Mesenchymal stem cell (in vitro differentiated cells and primary cell): Measurements from ENCODE around the gene TOM1L1.

ENCODE experiments used
- DNase-seq: peaks from one replicate; pipeline ENCODE4 v3.0.0-alpha.2; 2013
- H2AFZ ChIP-seq: one replicate; pipeline ENCODE4 v1.6.1; 2013; ENCODE audit warnings: low read depth, mild to moderate bottlenecking, control low read depth, inconsistent platforms, low read length, moderate library complexity
- H2AK5ac ChIP-seq: 2 replicates; pipeline ENCODE4 v1.6.1; 2013; ENCODE audit warnings: low read length, moderate library complexity, mild to moderate bottlenecking, inconsistent platforms; ENCODE audit not compliant: severe bottlenecking
- H2BK120ac ChIP-seq: one replicate; pipeline ENCODE4 v1.6.1; 2013; ENCODE audit warnings: low read depth, mild to moderate bottlenecking, inconsistent platforms, low read length, moderate library complexity
- H2BK12ac ChIP-seq, 2 experiments: one replicate each; pipeline ENCODE4 v1.6.1; 2013; ENCODE audit warnings: inconsistent platforms in 2 of 2, low read length in 2 of 2, mild to moderate bottlenecking in 2 of 2, moderate library complexity in 2 of 2, control low read depth in 1 of 2
- H2BK15ac ChIP-seq: one replicate; pipeline ENCODE4 v1.6.1; 2013; ENCODE audit warnings: mild to moderate bottlenecking, low read depth, inconsistent platforms; ENCODE audit not compliant: poor library complexity, severe bottlenecking
- H2BK5ac ChIP-seq: 2 replicates; pipeline ENCODE4 v1.6.1; 2013; ENCODE audit warnings: low read depth, mild to moderate bottlenecking, low read length, control low read depth, inconsistent platforms; ENCODE audit not compliant: poor library complexity, severe bottlenecking
- H3K14ac ChIP-seq, 2 experiments: one replicate each; pipeline ENCODE4 v1.6.1; 2013; ENCODE audit warnings: inconsistent platforms in 2 of 2, low read length in 2 of 2, control low read depth in 1 of 2, mild to moderate bottlenecking in 1 of 2, moderate library complexity in 1 of 2
- H3K18ac ChIP-seq, 2 experiments: one replicate each; pipeline ENCODE4 v1.6.1; 2013; ENCODE audit warnings: inconsistent platforms in 2 of 2, low read length in 2 of 2, control low read depth in 1 of 2, low read depth in 1 of 2, mild to moderate bottlenecking in 1 of 2
- H3K23ac ChIP-seq, 2 experiments: one replicate each; pipeline ENCODE4 v1.6.1; 2013; ENCODE audit warnings: inconsistent platforms in 2 of 2, low read length in 2 of 2, mild to moderate bottlenecking in 2 of 2, moderate library complexity in 2 of 2, control low read depth in 1 of 2
- H3K27ac ChIP-seq: 2 replicates; pipeline ENCODE4 v1.5.1; 2013; ENCODE audit warnings: mild to moderate bottlenecking, moderate library complexity, low read length, control low read depth, inconsistent platforms; ENCODE audit not compliant: poor library complexity, severe bottlenecking
- H3K27me3 ChIP-seq, 2 experiments: 2 replicates each; pipeline versions ENCODE4 v1.6.1 to v1.7.0; 2013; ENCODE audit warnings: low read length in 2 of 2, mild to moderate bottlenecking in 2 of 2, moderate library complexity in 2 of 2, control low read depth in 1 of 2, inconsistent platforms in 1 of 2; ENCODE audit not compliant: control insufficient read depth in 1 of 2, insufficient read depth in 1 of 2
- H3K36me3 ChIP-seq, 2 experiments: 2 replicates each; pipeline versions ENCODE4 v1.6.1 to v1.7.0; 2013; ENCODE audit warnings: low read length in 2 of 2, control low read depth in 1 of 2, inconsistent platforms in 1 of 2, low read depth in 1 of 2, mild to moderate bottlenecking in 1 of 2; ENCODE audit not compliant: insufficient read depth in 2 of 2, control insufficient read depth in 1 of 2
- H3K4ac ChIP-seq, 2 experiments: one replicate each; pipeline ENCODE4 v1.6.1; 2013; ENCODE audit warnings: inconsistent platforms in 2 of 2, low read length in 2 of 2, mild to moderate bottlenecking in 2 of 2, moderate library complexity in 2 of 2, control low read depth in 1 of 2, low read depth in 1 of 2
- H3K4me1 ChIP-seq: 2 replicates; pipeline ENCODE4 v1.6.1; 2013; ENCODE audit warnings: low read depth, low read length, control low read depth; ENCODE audit not compliant: control insufficient read depth, insufficient read depth
- H3K4me2 ChIP-seq: 2 replicates; pipeline ENCODE4 v1.6.1; 2013; ENCODE audit warnings: low read length, mild to moderate bottlenecking, inconsistent platforms; ENCODE audit not compliant: poor library complexity, severe bottlenecking
- H3K4me3 ChIP-seq, 2 experiments: 2 replicates each; pipeline versions ENCODE4 v1.5.1 to v1.7.0; 2013; ENCODE audit warnings: low read length in 2 of 2, mild to moderate bottlenecking in 2 of 2, control low read depth in 1 of 2, low read depth in 1 of 2; ENCODE audit not compliant: insufficient read depth in 1 of 2
- H3K79me1 ChIP-seq: replicated peaks from 2 replicates; pipeline ENCODE4 v1.6.1; 2013; ENCODE audit warnings: mild to moderate bottlenecking, control low read depth, low read length, inconsistent platforms; ENCODE audit not compliant: poor library complexity, severe bottlenecking
- H3K9ac ChIP-seq: 2 replicates; pipeline ENCODE4 v1.7.0; 2013; ENCODE audit warnings: mild to moderate bottlenecking, low read length, moderate library complexity
- H3K9me3 ChIP-seq: 2 replicates; pipeline ENCODE4 v1.7.0; 2013; ENCODE audit warnings: mild to moderate bottlenecking, low read length; ENCODE audit not compliant: control insufficient read depth
- H4K8ac ChIP-seq: one replicate; pipeline ENCODE4 v1.6.1; 2013; ENCODE audit warnings: inconsistent platforms, mild to moderate bottlenecking, low read length, moderate library complexity
- H4K91ac ChIP-seq: one replicate; pipeline ENCODE4 v1.6.1; 2013; ENCODE audit warnings: mild to moderate bottlenecking, low read length, inconsistent platforms
- WGBS: methylation state at CpG from one replicate; pipeline ENCODE4 v1.1.7; 2013; ENCODE audit warnings: mixed read lengths; 5-methylcytosine and 5-hydroxymethylcytosine counted together

TOM1L1 gene

DNA sequence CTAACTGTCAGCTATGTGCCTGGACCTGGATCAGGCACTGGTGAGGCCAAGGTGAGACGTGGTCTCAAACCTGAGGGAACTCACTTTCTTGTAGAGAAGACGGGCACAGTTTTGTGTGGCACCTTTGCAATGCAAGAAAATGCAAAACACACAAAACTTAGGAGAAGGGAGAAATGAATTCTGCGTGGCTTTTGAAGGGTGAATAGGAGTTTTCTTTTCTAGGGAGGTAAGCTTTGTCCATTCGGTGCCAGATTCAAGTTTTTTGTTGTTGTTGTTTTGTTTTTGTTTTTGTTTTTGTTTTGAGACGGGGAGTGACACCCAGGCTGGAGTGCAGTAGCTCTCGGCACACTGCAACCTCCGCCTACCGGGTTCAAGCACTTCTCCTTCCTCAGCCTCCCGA, 1.4 kb downstream of the TOM1L1 start:
- no peak overlapping the region for H2AFZ ChIP-seq
- peaks cover 13% of the 10 kb centered on the region for H3K79me1 ChIP-seq
- H3K18ac ChIP-seq: no peak overlapping the region
- H2BK120ac ChIP-seq: no peak overlapping the region
- DNase-seq: no peak
- no peak overlapping the region for H2BK5ac ChIP-seq
- no peak overlapping the region for H3K14ac ChIP-seq
- no peak overlapping the region for H3K23ac ChIP-seq
- H3K27me3 ChIP-seq: peaks cover 0 to 29% of the 10 kb centered on the region in 2 experiments
- H4K91ac ChIP-seq: no peak overlapping the region
- H3K9ac ChIP-seq: no peak overlapping the region
- H3K4me2 ChIP-seq: peak overlapping the region; percentile 90
- H3K4me3 ChIP-seq: no peak overlapping the region
- H3K4me1 ChIP-seq: peaks cover 14% of the 10 kb centered on the region
- no peak overlapping the region for H3K4ac ChIP-seq
- 97% methylated on average over 9 of the region's 9 CpGs for WGBS
- no peaks in the 10 kb centered on the region for H3K9me3 ChIP-seq
- no peak overlapping the region for H2BK15ac ChIP-seq
- H4K8ac ChIP-seq: peak overlapping the region; percentile 39
- peak overlapping the region; percentile 99 for H2AK5ac ChIP-seq
- no peak overlapping the region for H3K27ac ChIP-seq
- H3K36me3 ChIP-seq: peaks cover 0 to 9% of the 10 kb centered on the region in 2 experiments
- H2BK12ac ChIP-seq: no peak overlapping the region

DNA sequence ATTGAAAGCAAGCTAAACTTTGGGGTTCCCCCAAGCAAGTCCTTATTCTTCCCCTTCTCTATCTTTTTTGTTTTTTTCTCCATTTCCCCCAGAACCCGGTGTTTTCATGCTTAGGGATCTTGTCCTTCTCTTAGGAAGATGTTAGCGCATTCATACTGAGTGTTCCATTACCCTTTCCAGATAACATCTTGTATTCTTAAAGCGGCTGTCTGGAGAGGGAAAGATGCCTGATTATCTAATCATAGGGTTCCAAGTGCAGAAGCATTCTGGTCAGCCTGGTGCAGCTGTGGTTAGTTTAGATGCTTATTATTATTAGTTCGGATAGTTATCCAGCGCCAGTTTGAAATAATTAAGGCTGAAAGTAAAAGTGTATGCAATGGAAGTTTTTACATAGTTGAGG, 2.0 kb downstream of the TOM1L1 start:
- no peak overlapping the region for H2AFZ ChIP-seq
- H4K8ac ChIP-seq: no peak overlapping the region
- no peak overlapping the region for H2BK12ac ChIP-seq
- no peak overlapping the region for H2BK120ac ChIP-seq
- H3K27ac ChIP-seq: peak overlapping the region; percentile 3
- no peak overlapping the region for H3K9ac ChIP-seq
- H3K79me1 ChIP-seq: peaks cover 16% of the 10 kb centered on the region
- no peak for DNase-seq
- H2AK5ac ChIP-seq: no peak overlapping the region
- peaks cover 0 to 28% of the 10 kb centered on the region in 2 experiments for H3K27me3 ChIP-seq
- no peak overlapping the region for H3K4ac ChIP-seq
- no peak overlapping the region for H2BK5ac ChIP-seq
- no peak overlapping the region for H3K4me2 ChIP-seq
- no peak overlapping the region for H4K91ac ChIP-seq
- peaks cover 0 to 9% of the 10 kb centered on the region in 2 experiments for H3K36me3 ChIP-seq
- H2BK15ac ChIP-seq: no peak overlapping the region
- H3K18ac ChIP-seq: no peak overlapping the region
- no peak overlapping the region for H3K4me3 ChIP-seq
- H3K4me1 ChIP-seq: peaks cover 14% of the 10 kb centered on the region
- WGBS: 85% methylated on average over 5 of the region's 5 CpGs
- no peak overlapping the region for H3K23ac ChIP-seq
- H3K9me3 ChIP-seq: no peaks in the 10 kb centered on the region
- H3K14ac ChIP-seq: no peak overlapping the region

DNA sequence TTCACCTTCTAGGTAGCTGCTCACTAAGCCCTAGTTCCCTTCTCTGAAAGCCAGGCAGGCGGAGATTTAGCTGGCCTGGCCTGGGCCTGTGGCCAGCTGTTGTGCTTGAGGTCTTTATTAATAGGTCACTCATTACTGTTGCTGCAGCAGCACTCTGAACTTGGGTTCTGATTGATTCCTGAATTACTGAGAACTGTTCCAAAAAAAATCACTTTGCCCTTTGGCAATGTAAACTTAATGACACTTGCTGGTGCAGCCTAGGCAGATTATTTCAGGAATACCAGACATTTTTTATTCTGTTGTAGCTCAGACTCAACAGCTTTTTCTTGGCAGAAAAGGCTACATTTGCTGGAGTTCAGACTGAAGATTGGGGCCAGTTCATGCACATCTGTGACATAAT, 2.7 kb downstream of the TOM1L1 start:
- Histone ChIP-seq H4K91ac (no peak overlapping the region), H3K23ac (no peak overlapping the region), H3K27ac (peak overlapping the region; percentile 65), H4K8ac (no peak overlapping the region), H3K4me2 (peak overlapping the region; percentile 61), H3K9ac (no peak overlapping the region), H3K4me3 (no peak overlapping the region), H3K4me1 (peaks cover 14% of the 10 kb centered on the region), H3K9me3 (no peaks in the 10 kb centered on the region), H3K18ac (no peak overlapping the region), H2BK12ac (no peak overlapping the region), H2BK120ac (no peak overlapping the region), H2BK5ac (no peak overlapping the region), H3K4ac (no peak overlapping the region), H3K14ac (no peak overlapping the region), H2AFZ (no peak overlapping the region), H3K27me3 (peaks cover 0 to 22% of the 10 kb centered on the region in 2 experiments), H2BK15ac (no peak overlapping the region), H3K36me3 (peaks cover 0 to 13% of the 10 kb centered on the region in 2 experiments), H3K79me1 (peaks cover 22% of the 10 kb centered on the region), H2AK5ac (no peak overlapping the region)
- 100% methylated on average over 1 of the region's 1 CpG for WGBS
- no peak for DNase-seq

DNA sequence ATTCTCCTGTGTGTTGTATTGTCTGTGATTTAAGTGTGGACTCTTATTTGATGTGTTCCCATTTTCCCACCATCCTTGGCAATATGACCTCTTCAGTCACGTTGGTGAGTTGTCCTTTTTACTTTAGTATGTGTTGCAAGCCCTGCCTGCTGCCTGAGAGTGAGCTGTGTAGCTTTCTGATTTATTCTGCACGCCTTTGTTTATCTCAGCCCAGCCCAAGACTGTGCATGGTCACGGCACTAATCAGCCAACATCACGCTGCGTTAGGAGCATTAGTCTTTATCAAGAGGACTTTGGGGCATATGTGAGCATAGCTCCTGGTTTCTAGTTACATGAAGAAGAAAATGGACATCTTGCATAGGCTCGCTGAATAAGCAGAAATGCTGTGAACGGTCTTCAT, 6.0 kb downstream of the TOM1L1 start:
- 99% methylated on average over 5 of the region's 7 CpGs for WGBS
- H3K18ac ChIP-seq: no peak overlapping the region
- H2BK120ac ChIP-seq: no peak overlapping the region
- H3K4me1 ChIP-seq: peaks cover 7% of the 10 kb centered on the region
- H3K27ac ChIP-seq: no peak overlapping the region
- no peak for DNase-seq
- no peak overlapping the region for H2BK5ac ChIP-seq
- H3K4me2 ChIP-seq: no peak overlapping the region
- H4K8ac ChIP-seq: no peak overlapping the region
- no peak overlapping the region for H3K9ac ChIP-seq
- H2AK5ac ChIP-seq: no peak overlapping the region
- no peak overlapping the region for H3K4ac ChIP-seq
- H3K23ac ChIP-seq: no peak overlapping the region
- H2BK12ac ChIP-seq: no peak overlapping the region
- H3K4me3 ChIP-seq: no peak overlapping the region
- no peak overlapping the region for H2AFZ ChIP-seq
- no peaks in the 10 kb centered on the region for H3K9me3 ChIP-seq
- no peak overlapping the region for H2BK15ac ChIP-seq
- H4K91ac ChIP-seq: no peak overlapping the region
- peaks cover 33% of the 10 kb centered on the region for H3K79me1 ChIP-seq
- H3K27me3 ChIP-seq: no peaks in the 10 kb centered on the region
- no peak overlapping the region for H3K14ac ChIP-seq
- peaks cover 0 to 17% of the 10 kb centered on the region in 2 experiments for H3K36me3 ChIP-seq
